Measurements from ENCODE around the gene NRF1. TPM values are rescaled to one million over a fixed set of nuclear protein-coding genes. Genes with fewer than 3 reads are reported as not detected.

The NRF1 gene
- total RNA-seq, 1 experiment from 2014 or later: 25.9 TPM

DNA sequence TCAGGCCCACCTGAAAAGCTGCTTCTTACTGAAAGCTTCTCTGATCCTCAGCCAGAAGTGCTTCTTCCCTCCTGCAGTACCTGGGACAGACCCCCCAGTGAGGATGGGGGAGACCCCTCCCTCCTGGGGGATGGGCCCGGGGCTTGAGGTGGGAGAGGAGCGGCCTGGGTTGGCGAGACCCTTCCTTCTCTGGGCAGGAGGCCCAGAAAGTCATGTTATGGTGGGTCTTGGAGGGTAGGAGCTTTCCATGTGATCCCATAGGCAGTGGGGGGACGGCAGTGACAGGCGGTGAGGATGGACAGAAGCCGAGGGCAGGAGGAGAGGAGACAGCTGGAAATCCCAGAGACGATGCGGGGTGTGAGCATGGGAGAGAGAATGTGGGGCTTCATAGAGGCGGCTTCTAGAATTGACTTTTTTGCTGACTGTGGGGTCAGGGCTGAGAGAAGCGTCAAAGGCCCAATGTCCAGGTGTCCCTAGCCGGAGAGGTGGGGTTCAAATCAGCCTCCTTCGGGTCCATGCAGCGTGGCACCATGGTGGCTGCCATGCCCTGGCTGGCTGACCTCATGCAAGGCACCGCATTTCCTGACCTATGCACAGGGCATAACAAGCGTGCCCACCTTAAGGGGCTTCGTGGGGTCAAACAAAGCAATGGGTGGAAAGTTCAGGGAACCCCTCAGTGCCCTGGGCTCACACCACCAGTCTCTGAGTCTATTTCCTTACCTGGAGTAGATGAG is 187.3 kb downstream of the NRF1 start (continued):
- TF ChIP-seq JUND (IDR thresholded peaks at IDR 0.05): no peak
- TF ChIP-seq ELF1 (IDR thresholded peaks at IDR 0.05; ENCODE audit: borderline replicate concordance, low read depth): no peak
- no peak for TF ChIP-seq MAX (IDR thresholded peaks at IDR 0.05)

DNA sequence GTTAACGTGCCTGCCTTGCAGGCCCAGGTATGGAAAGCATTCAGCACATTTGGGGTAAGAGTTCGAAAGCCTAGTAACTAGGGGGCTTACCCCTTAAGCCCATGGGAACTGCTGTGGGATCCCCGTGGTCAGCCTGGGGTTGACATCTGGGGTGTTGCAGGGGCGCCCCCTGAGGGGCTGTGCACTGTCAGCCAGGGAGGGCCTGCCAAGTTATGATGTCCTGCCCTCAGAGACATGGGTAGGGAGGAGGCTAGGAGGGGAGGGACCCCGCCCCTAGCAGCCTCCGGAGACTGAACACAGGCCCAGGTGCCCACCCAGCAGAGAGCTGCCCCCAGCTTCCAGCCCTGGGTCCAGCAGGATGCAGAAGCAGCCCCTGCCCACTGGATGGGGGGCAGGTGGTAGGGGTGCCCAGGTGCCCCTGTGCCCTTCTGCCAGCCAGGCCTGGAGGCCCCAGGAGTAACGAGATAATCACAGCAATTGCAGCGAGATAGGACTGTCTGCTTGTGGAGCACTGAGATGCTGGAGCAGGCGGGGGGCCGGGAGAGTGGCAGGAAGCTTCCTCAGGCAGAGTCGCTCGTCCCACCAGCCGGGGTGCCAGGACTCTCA is 187.9 kb downstream of the NRF1 start:
- Histone ChIP-seq H3K79me2 (ENCODE audit: insufficient read depth, low read length) (no peaks in the 10 kb centered on the region), H3K9me2 (ENCODE audit: insufficient read depth) (no peaks in the 10 kb centered on the region), H3K27ac (ENCODE audit: low read depth, low read length) (no peak overlapping the region), H3K9me3 (ENCODE audit: control insufficient read depth in 1 of 2, insufficient read depth in 1 of 2, low read depth in 1 of 2, low read length in 2 of 2) (no peaks in the 10 kb centered on the region), H3K27me3 (ENCODE audit: insufficient read depth, low read length) (no peaks in the 10 kb centered on the region), H2AFZ (ENCODE audit: low read depth, low read length, poor library complexity, severe bottlenecking) (no peak overlapping the region), H3K9ac (ENCODE audit: low read length) (no peak overlapping the region), H3K4me1 (ENCODE audit: control insufficient read depth in 1 of 2, insufficient read depth in 2 of 2, low read length in 2 of 2) (no peaks in the 10 kb centered on the region), H3K4me2 (ENCODE audit: low read length) (no peak overlapping the region), H3K4me3 (replicated peaks in 1 of 2; ENCODE audit: low read depth in 1 of 2, low read length in 2 of 2) (no peak overlapping the region), H4K20me1 (ENCODE audit: insufficient read depth) (no peaks in the 10 kb centered on the region), H3K36me3 (ENCODE audit: control insufficient read depth in 1 of 2, insufficient read depth in 2 of 2, low read length in 2 of 2) (no peaks in the 10 kb centered on the region)
- intact Hi-C loops (cut with micrococcal nuclease): no loop called here
- ChIA-PET CTCF (no interaction called here), POLR2A (no interaction called here), RAD21 (ENCODE audit: low non-redundant PET in 1 of 2, low total read pairs in 2 of 2, uncharacterized antibody in 2 of 2, unreplicated experiment in 2 of 2) (no interaction called here)
- BruUV-seq (replicated peaks): no TSS peak
- TF ChIP-seq POLR2A (IDR thresholded peaks at IDR 0.05; ENCODE audit: borderline replicate concordance, extremely low read depth, insufficient read depth, insufficient read length): no peak
- no peak for TF ChIP-seq FOSL1 (IDR thresholded peaks at IDR 0.05; ENCODE audit: low read depth)
- no peak for TF ChIP-seq POLR2AphosphoS5 (IDR thresholded peaks at IDR 0.05; ENCODE audit: low read depth, low read length)
- no peak for TF ChIP-seq TCF7L2 (IDR thresholded peaks at IDR 0.05; ENCODE audit: borderline replicate concordance, extremely low read depth, insufficient read depth, insufficient read length)
- TF ChIP-seq REST (IDR thresholded peaks at IDR 0.05; ENCODE audit: low read depth): no peak
- no peak for TF ChIP-seq SRF (IDR thresholded peaks at IDR 0.05; ENCODE audit: low read depth)
- TF ChIP-seq ZNF274 (IDR thresholded peaks at IDR 0.05; ENCODE audit: low read depth, low read length): no peak
- DNase-seq (ENCODE audit: low read depth, low spot score): no peak
- ATAC-seq: no peak
